ENCODE results near the gene MMP13.

MMP13 gene

DNA sequence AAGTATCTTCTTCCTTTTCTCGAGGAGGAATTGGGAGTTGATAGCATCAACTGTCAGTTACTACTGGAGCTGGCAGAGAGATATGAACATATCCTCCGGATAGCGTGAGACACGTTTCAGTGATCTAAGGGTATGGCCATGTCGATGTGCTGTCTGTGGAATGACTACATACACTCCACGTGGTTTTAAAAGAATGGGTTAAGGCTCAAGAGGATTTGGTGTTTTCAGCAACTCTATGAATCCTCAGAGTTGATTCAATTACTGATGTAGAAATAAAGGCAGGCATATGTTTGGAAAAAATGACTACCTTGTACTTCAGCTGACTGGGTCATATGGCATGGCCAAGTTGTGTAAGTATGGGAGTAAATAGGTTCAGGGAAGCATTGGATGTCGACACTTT, 22.9 kb downstream of the MMP13 start:
- TF ChIP-seq EGR1 (IDR thresholded peaks at IDR 0.05): no peak
- no peak for TF ChIP-seq YY1 (IDR thresholded peaks at IDR 0.05; ENCODE audit: low read depth)
- TF ChIP-seq TAF1 (IDR thresholded peaks at IDR 0.05; ENCODE audit: low read depth): no peak
- no peak for TF ChIP-seq ZBTB7A (IDR thresholded peaks at IDR 0.05; ENCODE audit: low read depth)
- TF ChIP-seq RAD21 (IDR thresholded peaks at IDR 0.05; ENCODE audit: low read depth): no peak
- TF ChIP-seq TCF12 (IDR thresholded peaks at IDR 0.05; ENCODE audit: low read depth): no peak
- no peak for TF ChIP-seq TEAD4 (IDR thresholded peaks at IDR 0.05)
- no peak for TF ChIP-seq CREB1 (IDR thresholded peaks at IDR 0.05; ENCODE audit: low read depth)

DNA sequence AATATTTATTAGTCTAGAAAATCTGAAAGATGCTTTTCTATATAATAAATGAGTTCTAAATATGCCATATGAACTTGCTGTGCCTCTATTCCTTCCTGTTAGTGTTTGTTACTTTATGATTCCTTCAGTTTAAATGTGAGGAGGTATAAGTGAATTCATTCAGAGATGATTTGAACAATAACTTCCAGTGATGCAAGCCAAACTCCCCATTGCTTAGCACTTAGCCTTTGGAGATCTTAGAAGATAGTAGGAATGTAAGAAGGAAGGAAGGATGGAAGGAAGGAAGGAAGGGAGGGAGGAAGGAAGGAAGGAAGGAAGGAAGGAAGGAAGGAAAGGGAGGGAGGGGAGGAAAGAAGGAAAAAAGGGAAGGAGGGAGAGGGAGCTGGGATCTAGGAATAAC, 25.1 kb downstream of the MMP13 start:
- TF ChIP-seq TCF12 (IDR thresholded peaks at IDR 0.05; ENCODE audit: low read depth): no peak
- TF ChIP-seq FOXM1 (IDR thresholded peaks at IDR 0.05; ENCODE audit: borderline replicate concordance, low read depth): no peak
- TF ChIP-seq RAD21 (IDR thresholded peaks at IDR 0.05; ENCODE audit: low read depth): no peak
- TF ChIP-seq CREB1 (IDR thresholded peaks at IDR 0.05; ENCODE audit: low read depth): no peak
- no peak for TF ChIP-seq NFIC (IDR thresholded peaks at IDR 0.05)

DNA sequence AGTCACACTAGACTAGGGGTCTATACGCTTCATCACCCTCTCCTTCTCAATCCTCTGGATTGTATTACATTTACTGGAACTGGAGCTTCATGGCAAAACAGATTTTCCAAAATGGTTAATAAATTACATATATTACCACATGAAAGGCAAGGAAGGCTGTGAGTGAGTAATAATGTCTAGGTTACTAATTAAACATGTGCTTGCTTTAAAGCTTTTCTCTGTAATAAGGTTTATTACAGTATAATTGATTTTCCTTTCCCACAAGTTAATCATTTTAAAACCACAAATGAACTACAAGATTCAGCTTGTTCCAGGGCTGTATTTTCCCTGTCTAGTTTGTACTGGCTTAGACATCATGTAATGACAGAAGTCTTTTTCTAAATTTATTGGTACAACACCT, 25.6 kb downstream of the MMP13 start:
- TF ChIP-seq TEAD4 (IDR thresholded peaks at IDR 0.05) (no peak), TCF12 (IDR thresholded peaks at IDR 0.05; ENCODE audit: low read depth) (no peak), TAF1 (IDR thresholded peaks at IDR 0.05; ENCODE audit: low read depth) (no peak), NFIC (IDR thresholded peaks at IDR 0.05) (no peak), CEBPB (IDR thresholded peaks at IDR 0.05) (no peak), EGR1 (IDR thresholded peaks at IDR 0.05) (no peak), ZBTB7A (IDR thresholded peaks at IDR 0.05; ENCODE audit: low read depth) (no peak), CREB1 (IDR thresholded peaks at IDR 0.05; ENCODE audit: low read depth) (no peak)
- TF ChIP-seq, protein P1, sequence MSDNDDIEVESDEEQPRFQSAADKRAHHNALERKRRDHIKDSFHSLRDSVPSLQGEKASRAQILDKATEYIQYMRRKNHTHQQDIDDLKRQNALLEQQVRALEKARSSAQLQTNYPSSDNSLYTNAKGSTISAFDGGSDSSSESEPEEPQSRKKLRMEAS (IDR thresholded peaks at IDR 0.05): no peak
- TF ChIP-seq, protein P2, sequence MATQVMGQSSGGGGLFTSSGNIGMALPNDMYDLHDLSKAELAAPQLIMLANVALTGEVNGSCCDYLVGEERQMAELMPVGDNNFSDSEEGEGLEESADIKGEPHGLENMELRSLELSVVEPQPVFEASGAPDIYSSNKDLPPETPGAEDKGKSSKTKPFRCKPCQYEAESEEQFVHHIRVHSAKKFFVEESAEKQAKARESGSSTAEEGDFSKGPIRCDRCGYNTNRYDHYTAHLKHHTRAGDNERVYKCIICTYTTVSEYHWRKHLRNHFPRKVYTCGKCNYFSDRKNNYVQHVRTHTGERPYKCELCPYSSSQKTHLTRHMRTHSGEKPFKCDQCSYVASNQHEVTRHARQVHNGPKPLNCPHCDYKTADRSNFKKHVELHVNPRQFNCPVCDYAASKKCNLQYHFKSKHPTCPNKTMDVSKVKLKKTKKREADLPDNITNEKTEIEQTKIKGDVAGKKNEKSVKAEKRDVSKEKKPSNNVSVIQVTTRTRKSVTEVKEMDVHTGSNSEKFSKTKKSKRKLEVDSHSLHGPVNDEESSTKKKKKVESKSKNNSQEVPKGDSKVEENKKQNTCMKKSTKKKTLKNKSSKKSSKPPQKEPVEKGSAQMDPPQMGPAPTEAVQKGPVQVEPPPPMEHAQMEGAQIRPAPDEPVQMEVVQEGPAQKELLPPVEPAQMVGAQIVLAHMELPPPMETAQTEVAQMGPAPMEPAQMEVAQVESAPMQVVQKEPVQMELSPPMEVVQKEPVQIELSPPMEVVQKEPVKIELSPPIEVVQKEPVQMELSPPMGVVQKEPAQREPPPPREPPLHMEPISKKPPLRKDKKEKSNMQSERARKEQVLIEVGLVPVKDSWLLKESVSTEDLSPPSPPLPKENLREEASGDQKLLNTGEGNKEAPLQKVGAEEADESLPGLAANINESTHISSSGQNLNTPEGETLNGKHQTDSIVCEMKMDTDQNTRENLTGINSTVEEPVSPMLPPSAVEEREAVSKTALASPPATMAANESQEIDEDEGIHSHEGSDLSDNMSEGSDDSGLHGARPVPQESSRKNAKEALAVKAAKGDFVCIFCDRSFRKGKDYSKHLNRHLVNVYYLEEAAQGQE (IDR thresholded peaks at IDR 0.05; ENCODE audit: low read depth): no peak

DNA sequence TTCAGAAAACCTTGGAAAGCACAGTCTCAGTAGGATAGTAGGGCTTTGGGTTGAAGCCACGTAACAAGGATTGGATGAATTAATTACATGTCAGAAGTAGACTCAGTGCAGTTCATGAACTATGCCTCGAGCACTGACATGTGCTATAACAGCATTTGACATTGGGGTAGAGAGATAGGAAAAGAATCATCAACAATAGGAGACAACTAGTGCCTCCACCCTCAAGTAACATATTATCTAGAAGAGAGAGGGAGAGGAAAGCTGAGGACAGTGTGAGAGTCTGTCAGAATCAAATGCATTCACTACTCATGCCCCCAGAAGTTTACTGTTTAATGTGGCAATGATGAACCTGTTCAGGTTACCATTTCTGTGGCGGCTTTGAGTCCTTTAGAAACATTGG, 26.4 kb downstream of the MMP13 start:
- no peak for TF ChIP-seq ZBTB7A (IDR thresholded peaks at IDR 0.05; ENCODE audit: low read depth)
- TF ChIP-seq, protein P1 (IDR thresholded peaks at IDR 0.05): no peak
- TF ChIP-seq, protein P2 (IDR thresholded peaks at IDR 0.05; ENCODE audit: low read depth): no peak
- TF ChIP-seq, protein P3, sequence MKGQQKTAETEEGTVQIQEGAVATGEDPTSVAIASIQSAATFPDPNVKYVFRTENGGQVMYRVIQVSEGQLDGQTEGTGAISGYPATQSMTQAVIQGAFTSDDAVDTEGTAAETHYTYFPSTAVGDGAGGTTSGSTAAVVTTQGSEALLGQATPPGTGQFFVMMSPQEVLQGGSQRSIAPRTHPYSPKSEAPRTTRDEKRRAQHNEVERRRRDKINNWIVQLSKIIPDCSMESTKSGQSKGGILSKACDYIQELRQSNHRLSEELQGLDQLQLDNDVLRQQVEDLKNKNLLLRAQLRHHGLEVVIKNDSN (IDR thresholded peaks at IDR 0.05): no peak

DNA sequence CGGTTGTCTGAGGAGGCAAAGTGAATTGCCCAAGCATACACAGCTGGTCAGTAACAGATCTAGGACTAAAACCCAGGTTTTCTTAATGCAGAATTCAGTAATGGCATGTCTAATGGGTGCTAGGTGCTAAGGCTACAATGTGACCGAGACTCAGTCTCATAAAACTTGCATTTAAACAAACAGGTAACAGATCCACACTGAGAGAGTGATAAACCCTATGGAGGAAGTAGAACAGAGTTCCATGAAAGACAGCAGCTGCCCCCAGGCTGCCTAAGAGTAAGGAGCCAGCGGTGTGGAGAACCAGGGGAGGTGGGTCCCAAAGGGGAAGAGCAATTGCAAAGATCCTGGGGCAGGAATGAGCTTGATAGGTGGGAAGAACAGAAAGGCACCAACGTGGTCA, 27.3 kb downstream of the MMP13 start:
- TF ChIP-seq TEAD4 (IDR thresholded peaks at IDR 0.05) (no peak), YY1 (IDR thresholded peaks at IDR 0.05; ENCODE audit: low read depth) (no peak), CEBPB (IDR thresholded peaks at IDR 0.05) (no peak), NFIC (IDR thresholded peaks at IDR 0.05) (no peak), EGR1 (IDR thresholded peaks at IDR 0.05) (no peak), RAD21 (IDR thresholded peaks at IDR 0.05; ENCODE audit: low read depth) (no peak), TCF12 (IDR thresholded peaks at IDR 0.05; ENCODE audit: low read depth) (no peak), EP300 (IDR thresholded peaks at IDR 0.05; ENCODE audit: borderline replicate concordance) (no peak), CREB1 (IDR thresholded peaks at IDR 0.05; ENCODE audit: low read depth) (no peak), TAF1 (IDR thresholded peaks at IDR 0.05; ENCODE audit: low read depth) (no peak), ZBTB7A (IDR thresholded peaks at IDR 0.05; ENCODE audit: low read depth) (no peak), FOXM1 (IDR thresholded peaks at IDR 0.05; ENCODE audit: borderline replicate concordance, low read depth) (no peak)
- TF ChIP-seq, protein P1 (IDR thresholded peaks at IDR 0.05): no peak
- TF ChIP-seq, protein P2 (IDR thresholded peaks at IDR 0.05; ENCODE audit: low read depth): no peak
- TF ChIP-seq, protein P3 (IDR thresholded peaks at IDR 0.05): no peak
